HEK293 (cell line): ENCODE data around the gene CCDC178.

Source experiments
- CTCF ChIA-PET: fragments of 350-600 bp; formaldehyde crosslinking; extraction: SDS; loops from one replicate; lab custom pipeline; 2021; ENCODE audit warnings: antibody characterized with exemption; lab: Yijun Ruan, JAX
- POLR2A ChIA-PET: fragments of 300-600 bp; formaldehyde crosslinking; extraction: SDS; loops from one replicate; lab custom pipeline; 2020; ENCODE audit warnings: antibody characterized with exemption, inconsistent platforms; lab: Yijun Ruan, JAX
- H3K27ac ChIP-seq: fragments of 200-500 bp; sonication (Bioruptor generic); 2 replicates; pipeline ENCODE4 v1.5.1; 2014; ENCODE audit warnings: low read depth, low read length, control low read depth, inconsistent platforms; ENCODE audit errors: extremely low read depth
- H3K36me3 ChIP-seq, 2 experiments: fragments of 200-500 bp in 1 of 2; sonication (Bioruptor generic) in 1 of 2; 1 replicate in 1 of 2; 2 replicates in 1 of 2; pipeline ENCODE4 v1.5.1; 2014 to 2017; ENCODE audit warnings: inconsistent platforms in 2 of 2, low read length in 2 of 2; ENCODE audit not compliant: control insufficient read depth in 2 of 2, insufficient read depth in 1 of 2
- H3K4me1 ChIP-seq: fragments of 200-500 bp; sonication (Bioruptor generic); 2 replicates; pipeline ENCODE4 v1.5.1; 2014; ENCODE audit warnings: mild to moderate bottlenecking, low read length, inconsistent platforms; ENCODE audit not compliant: control insufficient read depth, insufficient read depth
- H3K4me3 ChIP-seq: 2 replicates; pipeline ENCODE4 v1.5.1; 2011; ENCODE audit warnings: low read depth, mild to moderate bottlenecking, control low read depth, low read length, moderate library complexity
- H3K9me3 ChIP-seq: fragments of 200-500 bp; sonication (Bioruptor generic); 2 replicates; pipeline ENCODE4 v1.5.1; 2014; ENCODE audit warnings: low read depth, low read length, inconsistent platforms; ENCODE audit not compliant: control insufficient read depth, insufficient read depth
- BCL11B ChIP-seq: fragments of 450-650 bp; formaldehyde crosslinking; IDR thresholded peaks from 2 replicates; pipeline ENCODE4 v1.5.1; 2016; ENCODE audit warnings: low read depth, missing biosample characterization, missing genetic modification characterization
- BCL6B ChIP-seq: fragments of 450-650 bp; formaldehyde crosslinking; IDR thresholded peaks from 2 replicates; pipeline ENCODE4 v1.5.1; 2017; ENCODE audit warnings: missing biosample characterization, missing genetic modification characterization
- EGR2 ChIP-seq: fragments of 450-650 bp; formaldehyde crosslinking; IDR thresholded peaks from 2 replicates; pipeline ENCODE4 v1.5.1; 2016; ENCODE audit warnings: low read depth, missing biosample characterization, missing genetic modification characterization
- GLI4 ChIP-seq: fragments of 450-650 bp; formaldehyde crosslinking; IDR thresholded peaks from 2 replicates; pipeline ENCODE4 v1.5.1; 2016; ENCODE audit warnings: missing biosample characterization, missing genetic modification characterization
- KLF1 ChIP-seq: fragments of 450-650 bp; formaldehyde crosslinking; IDR thresholded peaks from 2 replicates; pipeline ENCODE4 v1.5.1; 2016; ENCODE audit warnings: missing biosample characterization, missing genetic modification characterization
- PATZ1 ChIP-seq: fragments of 450-650 bp; formaldehyde crosslinking; IDR thresholded peaks from 2 replicates; pipeline ENCODE4 v1.5.1; 2016; ENCODE audit warnings: missing biosample characterization, missing genetic modification characterization
- ZBTB21 ChIP-seq: fragments of 450-650 bp; formaldehyde crosslinking; IDR thresholded peaks from 2 replicates; pipeline ENCODE4 v1.5.1; 2017; ENCODE audit warnings: missing biosample characterization, missing genetic modification characterization
- ZNF16 ChIP-seq: fragments of 450-650 bp; formaldehyde crosslinking; IDR thresholded peaks from 2 replicates; pipeline ENCODE4 v1.5.1; 2016; ENCODE audit warnings: low read depth, missing biosample characterization, missing genetic modification characterization
- ZNF221 ChIP-seq: fragments of 450-650 bp; formaldehyde crosslinking; IDR thresholded peaks from 2 replicates; pipeline ENCODE4 v1.5.1; 2017; ENCODE audit warnings: missing biosample characterization, missing genetic modification characterization, borderline replicate concordance
- ZNF266 ChIP-seq: fragments of 450-650 bp; formaldehyde crosslinking; IDR thresholded peaks from 2 replicates; pipeline ENCODE4 v1.5.1; 2016; ENCODE audit warnings: missing biosample characterization, missing genetic modification characterization, low read depth
- ZNF518A ChIP-seq: fragments of 450-650 bp; formaldehyde crosslinking; conservative IDR thresholded peaks from 2 replicates; pipeline ENCODE4 v1.5.1; 2016; ENCODE audit warnings: low read depth, missing biosample characterization, missing genetic modification characterization
- ZNF701 ChIP-seq: fragments of 450-650 bp; formaldehyde crosslinking; IDR thresholded peaks from 2 replicates; pipeline ENCODE4 v1.5.1; 2016; ENCODE audit warnings: missing biosample characterization, missing genetic modification characterization
- ZNF704 ChIP-seq: fragments of 450-650 bp; formaldehyde crosslinking; IDR thresholded peaks from 2 replicates; pipeline ENCODE4 v1.5.1; 2016; ENCODE audit warnings: missing biosample characterization, missing genetic modification characterization
- ZNF707 ChIP-seq: fragments of 450-650 bp; formaldehyde crosslinking; IDR thresholded peaks from 2 replicates; pipeline ENCODE4 v1.5.1; 2016; ENCODE audit warnings: missing biosample characterization, missing genetic modification characterization
- ZNF830 ChIP-seq: fragments of 450-650 bp; IDR thresholded peaks from 2 replicates; pipeline ENCODE4 v1.5.0; 2018; ENCODE audit warnings: missing biosample characterization, missing genetic modification characterization, low read depth, mild to moderate bottlenecking, moderate library complexity
- ZNF837 ChIP-seq: fragments of 450-650 bp; formaldehyde crosslinking; IDR thresholded peaks from 2 replicates; pipeline ENCODE4 v1.5.1; 2016; ENCODE audit warnings: missing biosample characterization, missing genetic modification characterization
- ZSCAN16 ChIP-seq: fragments of 450-650 bp; formaldehyde crosslinking; IDR thresholded peaks from 2 replicates; pipeline ENCODE4 v1.5.1; 2016; ENCODE audit warnings: missing biosample characterization, missing genetic modification characterization
- ZSCAN5A ChIP-seq: fragments of 450-650 bp; formaldehyde crosslinking; IDR thresholded peaks from 2 replicates; pipeline ENCODE4 v1.5.1; 2016; ENCODE audit warnings: missing biosample characterization, missing genetic modification characterization

CCDC178 gene

GRCh38 chr18:33291539-33291938 lies 149.0 kb downstream of the CCDC178 start:
- no peak for TF ChIP-seq ZNF704 (tag by site-specific recombination)
- no peak for TF ChIP-seq ZNF221 (tag by site-specific recombination)
- no peak for TF ChIP-seq ZNF837
- TF ChIP-seq BCL6B (tag by site-specific recombination), result no peak
- TF ChIP-seq ZNF701 (tag by site-specific recombination), result no peak
- no peak for TF ChIP-seq EGR2 (tag by site-specific recombination)
- TF ChIP-seq ZNF518A (tag by site-specific recombination), result no peak
- TF ChIP-seq ZNF16 (tag by site-specific recombination), result no peak
- TF ChIP-seq GLI4 (tag by site-specific recombination), result no peak
- no peak for TF ChIP-seq ZNF266 (tag by site-specific recombination)
- TF ChIP-seq ZBTB21 (tag by site-specific recombination), result no peak
- TF ChIP-seq KLF1 (tag by site-specific recombination), result no peak
- no peak for TF ChIP-seq ZSCAN16 (tag by site-specific recombination)
- TF ChIP-seq ZSCAN5A (tag by site-specific recombination), result no peak
- no peak for TF ChIP-seq ZNF830 (tag by site-specific recombination)
- no peak for TF ChIP-seq PATZ1 (tag by site-specific recombination)
- TF ChIP-seq ZNF707, result no peak
- TF ChIP-seq BCL11B (tag by site-specific recombination), result no peak
- Histone ChIP-seq H3K9me3 (no peaks in the 10 kb centered on the region), H3K36me3 (no peaks in the 10 kb centered on the region), H3K4me1 (no peaks in the 10 kb centered on the region), H3K27ac (no peak overlapping the region), H3K4me3 (no peak overlapping the region)
- CTCF ChIA-PET, result no interaction called here
- POLR2A ChIA-PET, result no interaction called here
